ENCODE results near the gene NACC2.
"Not testable (repeated sequence)": the region's sequence is repeated elsewhere in the genome, so short reads cannot be mapped to it uniquely, and the experiment has no call there.

The NACC2 gene

GRCh38 chr9:135973277-135974219, 121.5 kb downstream of the NACC2 start:
- DNase-seq: no peak

GRCh38 chr9:135971892-135972291, 123.2 kb downstream of the NACC2 start:
- peak; percentile 40 for DNase-seq

GRCh38 chr9:135971111-135971766, 123.8 kb downstream of the NACC2 start:
- DNase-seq: no peak

- no peak for DNase-seq
Observed at GRCh38 chr9:135970128-135970815, 124.8 kb downstream of the NACC2 start.

GRCh38 chr9:135969064-135969683, 125.9 kb downstream of the NACC2 start:
- no peak for DNase-seq

- no peak for DNase-seq
Observed at GRCh38 chr9:135968601-135969000, 126.5 kb downstream of the NACC2 start.

- no peak for DNase-seq
Observed at GRCh38 chr9:135968083-135968476, 127.0 kb downstream of the NACC2 start.

- not testable (repeated sequence) for DNase-seq
Observed at GRCh38 chr9:135966916-135967260, 128.2 kb downstream of the NACC2 start.

- DNase-seq: no peak
Observed at GRCh38 chr9:135965124-135965756, 129.8 kb downstream of the NACC2 start.

GRCh38 chr9:135963938-135964337, 131.2 kb downstream of the NACC2 start:
- no peak for DNase-seq

GRCh38 chr9:135963338-135963737, 131.8 kb downstream of the NACC2 start:
- no peak for DNase-seq

GRCh38 chr9:135962696-135963307, 132.3 kb downstream of the NACC2 start:
- DNase-seq: no peak

GRCh38 chr9:135961811-135962695, 133.0 kb downstream of the NACC2 start:
- DNase-seq: no peak

GRCh38 chr9:135961277-135961715, 133.8 kb downstream of the NACC2 start, which contains the start of gene UBAC1:
TSS of gene UBAC1 (minus strand) at chr9:135961373. CDS start at chr9:135961162, 211 bp downstream.
- DNase-seq: peak; percentile 96

- no peak for DNase-seq
Observed at GRCh38 chr9:135960411-135961276, 134.4 kb downstream of the NACC2 start.

- DNase-seq: no peak
Observed at GRCh38 chr9:135959814-135960213, 135.3 kb downstream of the NACC2 start.

GRCh38 chr9:135958485-135958884, 136.6 kb downstream of the NACC2 start:
- no peak for DNase-seq

GRCh38 chr9:135957431-135957830, 137.7 kb downstream of the NACC2 start:
- no peak for DNase-seq

GRCh38 chr9:135956802-135957174, 138.3 kb downstream of the NACC2 start:
- no peak for DNase-seq
